Measurements from ENCODE around the gene BMPR1B.

The BMPR1B gene

DNA sequence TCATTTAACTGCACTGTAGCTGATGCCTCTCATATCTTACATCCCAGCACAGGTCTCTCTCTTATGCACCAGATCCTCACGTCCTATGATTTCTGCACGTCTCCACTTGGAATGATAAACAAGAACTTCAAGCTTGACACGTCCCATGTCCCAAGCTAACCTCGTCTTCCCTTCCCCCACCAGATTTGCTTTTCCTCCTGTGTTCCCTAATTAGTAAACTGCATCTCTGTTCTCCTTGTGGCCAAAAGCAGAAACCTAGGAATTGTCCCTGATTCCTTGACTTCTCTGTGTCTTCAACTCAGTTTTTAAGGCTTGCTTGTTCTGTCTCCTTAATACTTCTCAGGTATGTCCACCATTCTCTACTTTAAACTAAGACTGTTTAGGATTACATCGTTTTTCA lies 171.9 kb downstream of the BMPR1B start:
- no peaks in the 10 kb centered on the region for H3K27me3 ChIP-seq (ENCODE audit: insufficient read depth, poor library complexity, severe bottlenecking)
- DNase-seq (ENCODE audit: low read depth in 1 of 2, low spot score in 1 of 2) = no peak

DNA sequence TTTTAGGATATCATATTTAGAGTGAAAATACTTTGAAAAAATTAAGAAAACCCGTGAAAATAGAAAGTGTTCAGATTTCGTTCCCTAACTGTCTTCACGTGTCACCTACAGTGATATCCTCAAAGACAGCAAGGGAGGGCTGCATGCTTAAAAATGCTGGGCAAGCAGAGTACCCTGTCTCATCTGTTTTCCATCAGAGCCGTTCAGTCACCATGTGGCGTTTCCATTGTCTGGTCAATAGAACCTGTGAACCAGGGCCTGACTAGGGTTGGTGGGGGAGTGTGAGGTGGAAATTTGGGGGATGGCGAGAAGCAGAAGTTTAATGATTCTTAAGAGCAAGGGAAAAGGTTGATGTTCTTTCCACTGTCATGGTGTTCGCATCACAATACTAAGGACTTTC lies 173.9 kb downstream of the BMPR1B start:
- Histone ChIP-seq H3K4me3 (replicated peaks; ENCODE audit: insufficient read depth, low read length) (no peak overlapping the region), H3K27ac (replicated peaks) (no peak overlapping the region), H3K27me3 (ENCODE audit: insufficient read depth, poor library complexity, severe bottlenecking) (no peaks in the 10 kb centered on the region)
- TF ChIP-seq POLR2AphosphoS5 (IDR thresholded peaks at IDR 0.05; ENCODE audit: low read depth) (no peak), GABPA (IDR thresholded peaks at IDR 0.05; ENCODE audit: low read depth) (no peak), SPI1 (IDR thresholded peaks at IDR 0.05; ENCODE audit: borderline replicate concordance, low read depth) (no peak)
- TF ChIP-seq, protein P1, sequence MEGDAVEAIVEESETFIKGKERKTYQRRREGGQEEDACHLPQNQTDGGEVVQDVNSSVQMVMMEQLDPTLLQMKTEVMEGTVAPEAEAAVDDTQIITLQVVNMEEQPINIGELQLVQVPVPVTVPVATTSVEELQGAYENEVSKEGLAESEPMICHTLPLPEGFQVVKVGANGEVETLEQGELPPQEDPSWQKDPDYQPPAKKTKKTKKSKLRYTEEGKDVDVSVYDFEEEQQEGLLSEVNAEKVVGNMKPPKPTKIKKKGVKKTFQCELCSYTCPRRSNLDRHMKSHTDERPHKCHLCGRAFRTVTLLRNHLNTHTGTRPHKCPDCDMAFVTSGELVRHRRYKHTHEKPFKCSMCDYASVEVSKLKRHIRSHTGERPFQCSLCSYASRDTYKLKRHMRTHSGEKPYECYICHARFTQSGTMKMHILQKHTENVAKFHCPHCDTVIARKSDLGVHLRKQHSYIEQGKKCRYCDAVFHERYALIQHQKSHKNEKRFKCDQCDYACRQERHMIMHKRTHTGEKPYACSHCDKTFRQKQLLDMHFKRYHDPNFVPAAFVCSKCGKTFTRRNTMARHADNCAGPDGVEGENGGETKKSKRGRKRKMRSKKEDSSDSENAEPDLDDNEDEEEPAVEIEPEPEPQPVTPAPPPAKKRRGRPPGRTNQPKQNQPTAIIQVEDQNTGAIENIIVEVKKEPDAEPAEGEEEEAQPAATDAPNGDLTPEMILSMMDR (IDR thresholded peaks at IDR 0.05; ENCODE audit: insufficient read depth, low read length) = no peak
- TF ChIP-seq, protein P2, sequence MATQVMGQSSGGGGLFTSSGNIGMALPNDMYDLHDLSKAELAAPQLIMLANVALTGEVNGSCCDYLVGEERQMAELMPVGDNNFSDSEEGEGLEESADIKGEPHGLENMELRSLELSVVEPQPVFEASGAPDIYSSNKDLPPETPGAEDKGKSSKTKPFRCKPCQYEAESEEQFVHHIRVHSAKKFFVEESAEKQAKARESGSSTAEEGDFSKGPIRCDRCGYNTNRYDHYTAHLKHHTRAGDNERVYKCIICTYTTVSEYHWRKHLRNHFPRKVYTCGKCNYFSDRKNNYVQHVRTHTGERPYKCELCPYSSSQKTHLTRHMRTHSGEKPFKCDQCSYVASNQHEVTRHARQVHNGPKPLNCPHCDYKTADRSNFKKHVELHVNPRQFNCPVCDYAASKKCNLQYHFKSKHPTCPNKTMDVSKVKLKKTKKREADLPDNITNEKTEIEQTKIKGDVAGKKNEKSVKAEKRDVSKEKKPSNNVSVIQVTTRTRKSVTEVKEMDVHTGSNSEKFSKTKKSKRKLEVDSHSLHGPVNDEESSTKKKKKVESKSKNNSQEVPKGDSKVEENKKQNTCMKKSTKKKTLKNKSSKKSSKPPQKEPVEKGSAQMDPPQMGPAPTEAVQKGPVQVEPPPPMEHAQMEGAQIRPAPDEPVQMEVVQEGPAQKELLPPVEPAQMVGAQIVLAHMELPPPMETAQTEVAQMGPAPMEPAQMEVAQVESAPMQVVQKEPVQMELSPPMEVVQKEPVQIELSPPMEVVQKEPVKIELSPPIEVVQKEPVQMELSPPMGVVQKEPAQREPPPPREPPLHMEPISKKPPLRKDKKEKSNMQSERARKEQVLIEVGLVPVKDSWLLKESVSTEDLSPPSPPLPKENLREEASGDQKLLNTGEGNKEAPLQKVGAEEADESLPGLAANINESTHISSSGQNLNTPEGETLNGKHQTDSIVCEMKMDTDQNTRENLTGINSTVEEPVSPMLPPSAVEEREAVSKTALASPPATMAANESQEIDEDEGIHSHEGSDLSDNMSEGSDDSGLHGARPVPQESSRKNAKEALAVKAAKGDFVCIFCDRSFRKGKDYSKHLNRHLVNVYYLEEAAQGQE (IDR thresholded peaks at IDR 0.05; ENCODE audit: insufficient replicate concordance, low read depth) = no peak
- no peak for DNase-seq (ENCODE audit: low read depth in 1 of 2, low spot score in 1 of 2)

More for the DNA sequence above, 171.9 kb downstream of the BMPR1B start:
- Histone ChIP-seq H3K4me3 (replicated peaks; ENCODE audit: insufficient read depth, low read length) (no peak overlapping the region), H3K27ac (replicated peaks) (no peak overlapping the region)
- TF ChIP-seq, protein P2 (IDR thresholded peaks at IDR 0.05; ENCODE audit: insufficient replicate concordance, low read depth) = no peak
- no peak for TF ChIP-seq POLR2AphosphoS5 (IDR thresholded peaks at IDR 0.05; ENCODE audit: low read depth)

DNA sequence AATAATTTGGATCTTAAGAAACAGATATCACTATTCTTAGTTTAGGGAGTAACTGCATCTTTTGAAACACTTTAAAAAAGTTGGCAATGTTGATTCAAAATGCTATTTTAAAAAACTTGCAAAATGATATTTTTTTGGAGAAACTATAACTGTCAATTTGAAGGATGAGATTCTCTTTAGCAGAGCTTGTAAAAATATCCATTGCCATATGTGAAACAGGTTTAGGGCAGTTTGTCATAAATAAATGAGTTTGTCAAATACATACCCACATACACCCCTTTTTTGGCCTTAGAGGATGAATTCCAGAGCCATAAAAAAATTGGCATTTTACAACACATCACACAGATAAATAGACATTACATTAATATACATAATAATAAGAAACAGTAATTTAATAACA lies 174.6 kb downstream of the BMPR1B start:
- TF ChIP-seq, protein P1 (IDR thresholded peaks at IDR 0.05; ENCODE audit: insufficient read depth, low read length) = no peak
- no peak for TF ChIP-seq SPI1 (IDR thresholded peaks at IDR 0.05; ENCODE audit: borderline replicate concordance, low read depth)
- no peak for TF ChIP-seq POLR2AphosphoS5 (IDR thresholded peaks at IDR 0.05; ENCODE audit: low read depth)
- TF ChIP-seq GABPA (IDR thresholded peaks at IDR 0.05; ENCODE audit: low read depth) = no peak
- TF ChIP-seq, protein P2 (IDR thresholded peaks at IDR 0.05; ENCODE audit: insufficient replicate concordance, low read depth) = no peak
- Histone ChIP-seq H3K27ac (replicated peaks) (no peak overlapping the region), H3K27me3 (ENCODE audit: insufficient read depth, poor library complexity, severe bottlenecking) (no peaks in the 10 kb centered on the region), H3K4me3 (replicated peaks; ENCODE audit: insufficient read depth, low read length) (no peak overlapping the region)
- DNase-seq (ENCODE audit: low read depth in 1 of 2, low spot score in 1 of 2) = no peak

DNA sequence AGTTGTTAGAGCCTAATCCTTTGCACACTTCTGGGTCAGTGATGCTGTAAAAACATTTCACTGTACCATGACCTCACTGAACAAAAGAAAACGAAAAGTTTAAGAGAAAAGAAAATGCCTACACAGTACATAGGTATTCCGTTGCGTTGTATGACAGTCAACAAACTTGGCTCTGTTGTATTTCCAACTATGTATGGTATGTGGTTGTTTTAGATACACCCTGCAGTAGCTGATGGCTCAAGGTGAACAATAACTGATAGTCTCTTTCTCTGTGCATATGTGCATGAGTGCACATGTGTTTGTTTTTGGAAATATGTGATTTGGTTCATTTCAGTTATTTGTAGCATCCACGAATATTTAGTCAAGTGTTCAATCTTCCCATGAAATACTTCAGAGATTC lies 176.0 kb downstream of the BMPR1B start:
- no peak overlapping the region for H3K4me3 ChIP-seq (replicated peaks; ENCODE audit: insufficient read depth, low read length)
- DNase-seq (ENCODE audit: low read depth in 1 of 2, low spot score in 1 of 2) = no peak
- TF ChIP-seq GABPA (IDR thresholded peaks at IDR 0.05; ENCODE audit: low read depth) = no peak
- TF ChIP-seq, protein P2 (IDR thresholded peaks at IDR 0.05; ENCODE audit: insufficient replicate concordance, low read depth) = no peak
- TF ChIP-seq, protein P1 (IDR thresholded peaks at IDR 0.05; ENCODE audit: insufficient read depth, low read length) = no peak
- no peak for TF ChIP-seq POLR2AphosphoS5 (IDR thresholded peaks at IDR 0.05; ENCODE audit: low read depth)
- TF ChIP-seq SPI1 (IDR thresholded peaks at IDR 0.05; ENCODE audit: borderline replicate concordance, low read depth) = no peak
- H3K27me3 ChIP-seq (ENCODE audit: insufficient read depth, poor library complexity, severe bottlenecking) = no peaks in the 10 kb centered on the region
- no peak overlapping the region for H3K27ac ChIP-seq (replicated peaks)

Data from HL-60 (cell line).